H9 (cell line): ENCODE data around the gene FAM174C. TPM values are rescaled to one million over a fixed set of nuclear protein-coding genes. Genes with fewer than 3 reads are reported as not detected.

Source experiments
- DNase-seq: peaks from one replicate; pipeline ENCODE4 v3.0.0-alpha.2; 2017
- H2AFZ ChIP-seq: one replicate; pipeline ENCODE4 v1.6.1; 2013; ENCODE audit warnings: mild to moderate bottlenecking, low read length, control low read depth, moderate library complexity
- H2AK5ac ChIP-seq: 2 replicates; pipeline ENCODE4 v1.6.1; 2013; ENCODE audit warnings: low read length, control low read depth, mixed read lengths; ENCODE audit not compliant: insufficient read length
- H2BK120ac ChIP-seq: one replicate; pipeline ENCODE4 v1.6.1; 2013; ENCODE audit warnings: low read depth, mild to moderate bottlenecking, low read length, control low read depth, inconsistent platforms; ENCODE audit not compliant: poor library complexity, severe bottlenecking
- H2BK12ac ChIP-seq: 2 replicates; pipeline ENCODE4 v1.6.1; 2013; ENCODE audit warnings: low read length, control low read depth, mixed read lengths, low read depth; ENCODE audit not compliant: insufficient read length
- H2BK15ac ChIP-seq: 2 replicates; pipeline ENCODE4 v1.6.1; 2013; ENCODE audit warnings: low read depth, low read length, control low read depth
- H2BK20ac ChIP-seq: one replicate; pipeline ENCODE4 v1.6.1; 2013; ENCODE audit warnings: low read depth, mild to moderate bottlenecking, low read length, control low read depth, inconsistent platforms; ENCODE audit not compliant: poor library complexity, severe bottlenecking
- H2BK5ac ChIP-seq: 2 replicates; pipeline ENCODE4 v1.6.1; 2013; ENCODE audit warnings: low read length, control low read depth, mixed read lengths; ENCODE audit not compliant: insufficient read length
- H3K14ac ChIP-seq: 2 replicates; pipeline ENCODE4 v1.6.1; 2013; ENCODE audit warnings: low read length, control low read depth; ENCODE audit not compliant: insufficient read depth
- H3K18ac ChIP-seq: 2 replicates; pipeline ENCODE4 v1.6.1; 2013; ENCODE audit warnings: low read depth, mild to moderate bottlenecking, mixed read lengths, low read length, control low read depth; ENCODE audit not compliant: insufficient read length
- H3K23ac ChIP-seq: 2 replicates; pipeline ENCODE4 v1.6.1; 2013; ENCODE audit warnings: low read length, control low read depth, mixed read lengths, low read depth; ENCODE audit not compliant: insufficient read length
- H3K23me2 ChIP-seq: 2 replicates; pipeline ENCODE4 v1.6.1; 2013; ENCODE audit warnings: low read depth, mild to moderate bottlenecking, mixed read lengths, low read length, control low read depth; ENCODE audit not compliant: insufficient read length, poor library complexity, severe bottlenecking
- H3K27ac ChIP-seq: 2 replicates; pipeline ENCODE4 v1.5.1; 2013; ENCODE audit warnings: low read length, control low read depth, mixed read lengths, low read depth; ENCODE audit not compliant: insufficient read length
- H3K27me3 ChIP-seq: 2 replicates; pipeline ENCODE4 v1.6.1; 2013; ENCODE audit warnings: low read length, control low read depth, inconsistent platforms; ENCODE audit not compliant: insufficient read depth
- H3K4ac ChIP-seq: 2 replicates; pipeline ENCODE4 v1.6.1; 2013; ENCODE audit warnings: low read depth, mild to moderate bottlenecking, control low read depth, inconsistent platforms, low read length, moderate library complexity
- H3K4me1 ChIP-seq: 2 replicates; pipeline ENCODE4 v1.6.1; 2013; ENCODE audit warnings: low read length, control low read depth, inconsistent platforms; ENCODE audit not compliant: insufficient read depth
- H3K4me2 ChIP-seq: 2 replicates; pipeline ENCODE4 v1.6.1; 2013; ENCODE audit warnings: low read length, control low read depth, mixed read lengths; ENCODE audit not compliant: insufficient read length, insufficient read depth
- H3K56ac ChIP-seq: 2 replicates; pipeline ENCODE4 v1.6.1; 2013; ENCODE audit warnings: low read depth, mild to moderate bottlenecking, mixed read lengths, low read length, control low read depth; ENCODE audit not compliant: insufficient read length
- H3K79me1 ChIP-seq: 2 replicates; pipeline ENCODE4 v1.6.1; 2013; ENCODE audit warnings: low read depth, mild to moderate bottlenecking, moderate library complexity, low read length, control low read depth, inconsistent platforms; ENCODE audit not compliant: insufficient read depth, poor library complexity, severe bottlenecking
- H3K79me2 ChIP-seq: 2 replicates; pipeline ENCODE4 v1.6.1; 2013; ENCODE audit warnings: low read length, control low read depth, inconsistent platforms; ENCODE audit not compliant: insufficient read depth
- H3K9ac ChIP-seq: 2 replicates; pipeline ENCODE4 v1.6.1; 2013; ENCODE audit warnings: low read length, control low read depth, mixed read lengths; ENCODE audit not compliant: insufficient read length; ENCODE audit errors: extremely low read depth
- H3K9me3 ChIP-seq: one replicate; pipeline ENCODE4 v1.6.1; 2013; ENCODE audit warnings: low read depth, low read length, inconsistent platforms; ENCODE audit not compliant: control insufficient read depth
- H3T11ph ChIP-seq: one replicate; pipeline ENCODE4 v1.6.1; 2013; ENCODE audit warnings: mild to moderate bottlenecking, low read length, control low read depth, inconsistent platforms
- H4K20me1 ChIP-seq: one replicate; pipeline ENCODE4 v1.6.1; 2013; ENCODE audit not compliant: control insufficient read depth, insufficient read length, insufficient read depth
- H4K5ac ChIP-seq: 2 replicates; pipeline ENCODE4 v1.6.1; 2013; ENCODE audit warnings: low read depth, mild to moderate bottlenecking, mixed read lengths, low read length, control low read depth; ENCODE audit not compliant: insufficient read length
- H4K8ac ChIP-seq: replicated peaks from 2 replicates; pipeline ENCODE4 v1.6.1; 2013; ENCODE audit warnings: low read length, control low read depth, mixed read lengths, low read depth; ENCODE audit not compliant: insufficient read length
- H4K91ac ChIP-seq: 2 replicates; pipeline ENCODE4 v1.6.1; 2013; ENCODE audit warnings: low read depth, mild to moderate bottlenecking, moderate library complexity, mixed read lengths, low read length, control low read depth; ENCODE audit not compliant: insufficient read length
- H3K27ac Mint-ChIP-seq, 3 experiments: 2 replicates in 2 of 3; 3 replicates in 1 of 3; pipeline ENCODE4 v1.8.0; 2020 to 2021; ENCODE audit warnings: mixed read lengths in 3 of 3, mild to moderate bottlenecking in 1 of 3, moderate library complexity in 1 of 3
- H3K27me3 Mint-ChIP-seq: 2 replicates; pipeline ENCODE4 v1.8.0; 2021; ENCODE audit warnings: low read depth, mild to moderate bottlenecking, moderate library complexity, mixed read lengths
- H3K36me3 Mint-ChIP-seq, 3 experiments: 2 replicates in 2 of 3; 3 replicates in 1 of 3; pipeline ENCODE4 v1.8.0; 2020 to 2021; ENCODE audit warnings: low read depth in 3 of 3, mixed read lengths in 3 of 3; ENCODE audit not compliant: insufficient read depth in 1 of 3
- H3K4me1 Mint-ChIP-seq, 2 experiments: 2 replicates each; pipeline ENCODE4 v1.8.0; 2020; ENCODE audit warnings: mixed read lengths in 2 of 2
- H3K4me3 Mint-ChIP-seq, 2 experiments: 2 replicates in 1 of 2; 3 replicates in 1 of 2; pipeline ENCODE4 v1.8.0; 2020 to 2021; ENCODE audit warnings: mild to moderate bottlenecking in 2 of 2, mixed read lengths in 2 of 2, moderate library complexity in 1 of 2
- H3K9me3 Mint-ChIP-seq, 2 experiments: 2 replicates in 1 of 2; 3 replicates in 1 of 2; pipeline ENCODE4 v1.8.0; 2020; ENCODE audit warnings: mild to moderate bottlenecking in 2 of 2, mixed read lengths in 2 of 2, moderate library complexity in 1 of 2
- WGBS: extraction: QIAGEN DNeasy Blood & Tissue Kit; methylation state at CpG from one replicate; pipeline ENCODE4 v1.1.7; 2013; ENCODE audit warnings: missing lambda C conversion rate, low lambda C conversion rate, mixed read lengths; ENCODE audit not compliant: insufficient read length; ENCODE audit errors: extremely low coverage; 5-methylcytosine and 5-hydroxymethylcytosine counted together
- total RNA-seq: library from RNA; stranded (reverse); gene quantifications from 2 replicates; pipeline ENCODE4 v1.2.1, GENCODE V29; 2021
- TF ChIP-seq, protein P1 (sequence below): fragments of 200-600 bp; sonication (generic); conservative IDR thresholded peaks from 3 replicates; pipeline ENCODE4 v1.8.0; 2021; ENCODE audit warnings: antibody characterized with exemption, mild to moderate bottlenecking

The FAM174C gene
- total RNA-seq, 1 experiment from 2014 or later = 63.0 TPM

DNA sequence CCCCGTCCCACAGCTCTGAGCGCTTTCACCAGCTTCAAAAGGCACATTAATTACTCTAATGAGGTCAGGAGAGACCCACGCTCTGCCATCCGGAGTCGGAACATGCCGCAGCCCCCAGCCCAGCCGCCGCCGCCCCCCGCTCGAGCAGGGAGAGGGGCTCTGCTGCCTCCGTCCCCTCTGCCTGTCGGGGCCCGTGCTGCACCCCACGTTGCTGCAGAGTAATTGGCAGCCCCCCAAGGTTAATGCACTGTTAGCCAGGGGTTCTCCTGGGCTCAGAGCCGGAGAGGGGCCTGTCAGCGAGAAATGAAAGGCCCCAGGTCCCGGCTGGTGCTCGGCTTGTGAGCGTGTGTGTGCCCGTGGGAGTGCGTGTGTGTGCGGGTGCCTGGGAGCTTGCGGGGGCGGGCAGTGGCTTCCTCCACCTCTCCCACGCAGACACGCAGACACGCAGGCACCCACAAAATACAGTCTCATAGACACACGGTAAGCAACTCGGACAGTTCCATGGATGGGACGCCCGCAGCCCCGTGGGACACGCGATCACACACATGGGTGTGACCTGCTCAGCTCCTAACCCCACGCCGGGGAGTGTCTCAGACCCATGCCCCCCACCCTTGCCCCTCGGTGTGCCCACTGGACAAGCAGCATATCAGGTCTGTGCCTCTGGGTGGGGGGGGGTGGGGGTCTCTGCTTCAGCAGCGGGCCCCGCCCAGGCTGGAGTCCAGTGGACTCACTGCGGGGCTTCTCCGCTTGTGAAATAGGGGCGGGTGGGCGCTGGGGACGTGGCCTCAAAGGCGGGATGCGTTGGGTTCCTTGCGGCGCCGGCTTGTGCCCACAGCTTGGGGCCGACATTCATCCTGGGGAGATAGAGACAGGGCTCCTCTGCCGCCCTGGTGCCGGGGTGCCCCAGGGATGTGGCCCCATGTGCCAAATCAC is 5.6 kb downstream of the FAM174C start:
- no peaks in the 10 kb centered on the region for H3K9me3 Mint-ChIP-seq
- 0 out of 5 replicates have a peak overlapping the region, but pooled peaks of 1 of the 2 experiments have one; percentile 33 for H3K4me3 Mint-ChIP-seq

More for the DNA sequence above, 5.6 kb downstream of the FAM174C start:
- Histone ChIP-seq H2AK5ac (no peak overlapping the region), H4K5ac (no peak overlapping the region), H3K79me2 (no peaks in the 10 kb centered on the region), H3K27ac (no peak overlapping the region), H2BK5ac (no peak overlapping the region), H3K9me3 (no peaks in the 10 kb centered on the region), H3K79me1 (no peaks in the 10 kb centered on the region), H3T11ph (no peak overlapping the region), H3K4ac (no peak overlapping the region), H2BK20ac (no peak overlapping the region), H3K18ac (no peak overlapping the region), H4K91ac (no peak overlapping the region), H3K23me2 (peaks cover 4% of the 10 kb centered on the region), H3K56ac (no peak overlapping the region), H2BK120ac (no peak overlapping the region), H2BK12ac (no peak overlapping the region), H4K20me1 (no peaks in the 10 kb centered on the region), H3K4me1 (no peaks in the 10 kb centered on the region), H3K27me3 (no peaks in the 10 kb centered on the region), H3K14ac (no peak overlapping the region), H2AFZ (no peak overlapping the region), H3K23ac (no peak overlapping the region), H3K4me2 (no peak overlapping the region), H3K9ac (no peak overlapping the region), H2BK15ac (no peak overlapping the region), H4K8ac (no peak overlapping the region)
- Mint-ChIP-seq H3K27me3 (peaks cover 13% of the 10 kb centered on the region), H3K27ac (peak overlapping the region in 1 of 3 experiments; percentile 45; a peak in 1 of 7 replicates), H3K36me3 (peaks cover 0 to 34% (median 13%) of the 10 kb centered on the region in 3 experiments; a peak in 5 of 7 replicates), H3K4me1 (peaks cover 15 to 23% of the 10 kb centered on the region in 2 experiments)
- no peak for DNase-seq
- TF ChIP-seq, protein P1, sequence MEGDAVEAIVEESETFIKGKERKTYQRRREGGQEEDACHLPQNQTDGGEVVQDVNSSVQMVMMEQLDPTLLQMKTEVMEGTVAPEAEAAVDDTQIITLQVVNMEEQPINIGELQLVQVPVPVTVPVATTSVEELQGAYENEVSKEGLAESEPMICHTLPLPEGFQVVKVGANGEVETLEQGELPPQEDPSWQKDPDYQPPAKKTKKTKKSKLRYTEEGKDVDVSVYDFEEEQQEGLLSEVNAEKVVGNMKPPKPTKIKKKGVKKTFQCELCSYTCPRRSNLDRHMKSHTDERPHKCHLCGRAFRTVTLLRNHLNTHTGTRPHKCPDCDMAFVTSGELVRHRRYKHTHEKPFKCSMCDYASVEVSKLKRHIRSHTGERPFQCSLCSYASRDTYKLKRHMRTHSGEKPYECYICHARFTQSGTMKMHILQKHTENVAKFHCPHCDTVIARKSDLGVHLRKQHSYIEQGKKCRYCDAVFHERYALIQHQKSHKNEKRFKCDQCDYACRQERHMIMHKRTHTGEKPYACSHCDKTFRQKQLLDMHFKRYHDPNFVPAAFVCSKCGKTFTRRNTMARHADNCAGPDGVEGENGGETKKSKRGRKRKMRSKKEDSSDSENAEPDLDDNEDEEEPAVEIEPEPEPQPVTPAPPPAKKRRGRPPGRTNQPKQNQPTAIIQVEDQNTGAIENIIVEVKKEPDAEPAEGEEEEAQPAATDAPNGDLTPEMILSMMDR = no peak
- WGBS = no CpG with 5 or more reads among the region's 53 CpGs
